22Rv1 (cell line): ENCODE results near the gene SLC25A21.

Experiments
- CTCF ChIP-seq: fragments of 450-650 bp; IDR thresholded peaks from 2 replicates; pipeline ENCODE4 v1.5.1; 2017; ENCODE audit warnings: mild to moderate bottlenecking
- ZFX ChIP-seq: fragments of 450-650 bp; IDR thresholded peaks from 2 replicates; pipeline ENCODE4 v1.6.1; 2017; ENCODE audit warnings: antibody characterized with exemption, borderline replicate concordance

- TF ChIP-seq CTCF (no peak), ZFX (no peak)
These were observed 505.8 kb downstream of the SLC25A21 start for GRCh38 chr14:36666416-36667206.
